Measurements from ENCODE around the gene MDK. TPM values are rescaled to one million over a fixed set of nuclear protein-coding genes. Genes with fewer than 3 reads are reported as not detected.

MDK gene
- total and polyA plus RNA-seq, 2 experiments from 2014 or later, result 388 to 477 TPM

GRCh38 chr11:46366661-46367161, 14.8 kb upstream of the MDK start:
- Histone ChIP-seq H3K36me3 (ENCODE audit: insufficient read depth) (no peaks in the 10 kb centered on the region; the same call in 1 of the 2 replicates), H4K20me1 (replicated peaks; ENCODE audit: insufficient read depth) (peaks cover 8% of the 10 kb centered on the region; the same call in 1 of the 2 replicates), H2AFZ (no peak overlapping the region), H3K27me3 (ENCODE audit: insufficient read depth) (no peaks in the 10 kb centered on the region), H3K4me3 (no peak overlapping the region), H3K79me2 (replicated peaks; ENCODE audit: insufficient read depth) (peaks cover 14% of the 10 kb centered on the region), H3K9me2 (ENCODE audit: insufficient read depth) (no peaks in the 10 kb centered on the region), H3K27ac (ENCODE audit: low read depth) (0 out of 2 replicates have a peak overlapping the region, but pooled peaks have one; percentile 45), H3K4me2 (no peak overlapping the region), H3F3A (replicated peaks; ENCODE audit: low read depth) (peaks cover 22% of the 10 kb centered on the region; the same call in 1 of the 2 replicates), H3K4me1 (ENCODE audit: insufficient read depth) (peaks cover 9% of the 10 kb centered on the region)
- no peak for TF ChIP-seq EZH2 (IDR thresholded peaks at IDR 0.05; ENCODE audit: low read depth, unreplicated experiment)
- peak; percentile 21 for ATAC-seq
- no peak for DNase-seq (ENCODE audit: low spot score)
- Mint-ChIP-seq H3K4me1 (peaks cover 48% of the 10 kb centered on the region), H3K36me3 (ENCODE audit: low read depth) (peaks cover 31% of the 10 kb centered on the region), H3K4me3 (no peak overlapping the region), H3K9me3 (no peaks in the 10 kb centered on the region), H3K27ac (no peak overlapping the region), H3K27me3 (ENCODE audit: insufficient read depth, low read depth, poor library complexity) (peaks cover 9% of the 10 kb centered on the region)

GRCh38 chr11:46367244-46367915, 14.1 kb upstream of the MDK start:
- Mint-ChIP-seq H3K27me3 (ENCODE audit: insufficient read depth, low read depth, poor library complexity) (peaks cover 9% of the 10 kb centered on the region), H3K36me3 (ENCODE audit: low read depth) (peaks cover 32% of the 10 kb centered on the region), H3K4me1 (peaks cover 44% of the 10 kb centered on the region), H3K9me3 (no peaks in the 10 kb centered on the region), H3K4me3 (no peak overlapping the region), H3K27ac (no peak overlapping the region; the same call in none of the 2 replicates)
- Histone ChIP-seq H2AFZ (no peak overlapping the region), H3K79me2 (replicated peaks; ENCODE audit: insufficient read depth) (peaks cover 14% of the 10 kb centered on the region; the same call in 1 of the 2 replicates), H4K20me1 (replicated peaks; ENCODE audit: insufficient read depth) (peaks cover 8% of the 10 kb centered on the region; the same call in 1 of the 2 replicates), H3F3A (replicated peaks; ENCODE audit: low read depth) (peaks cover 22% of the 10 kb centered on the region; the same call in 1 of the 2 replicates), H3K9me2 (ENCODE audit: insufficient read depth) (no peaks in the 10 kb centered on the region), H3K4me2 (no peak overlapping the region), H3K36me3 (ENCODE audit: insufficient read depth) (no peaks in the 10 kb centered on the region; the same call in 1 of the 2 replicates), H3K27ac (ENCODE audit: low read depth) (0 out of 2 replicates have a peak overlapping the region, but pooled peaks have one; percentile 45), H3K4me1 (ENCODE audit: insufficient read depth) (peaks cover 9% of the 10 kb centered on the region), H3K27me3 (ENCODE audit: insufficient read depth) (no peaks in the 10 kb centered on the region), H3K4me3 (no peak overlapping the region)
- DNase-seq (ENCODE audit: low spot score), result peak; percentile 86
- peak; percentile 73 to 90 for TF ChIP-seq CTCF (conservative IDR thresholded peaks at IDR 0.05; ENCODE audit: low read depth in 2 of 2)
- TF ChIP-seq REST (IDR thresholded peaks at IDR 0.05; ENCODE audit: unreplicated experiment), result no peak
- TF ChIP-seq CREB1 (CRISPR knock-in tag; IDR thresholded peaks at IDR 0.05; ENCODE audit: low read depth), result peak; percentile 36; the same call in 1 of the 2 replicates
- peak; percentile 75 for ATAC-seq

All from GM23338 (cell line).